H1 (cell line): ENCODE data around the gene TMEM258. TPM values are rescaled to one million over a fixed set of nuclear protein-coding genes. Genes with fewer than 3 reads are reported as not detected.

Experiments
- BACH1 ChIP-seq: IDR thresholded peaks from 2 replicates; pipeline ENCODE4 v1.6.1; 2012; ENCODE audit warnings: low read length, improper control_type of control experiment
- BRCA1 ChIP-seq: IDR thresholded peaks from 2 replicates; pipeline ENCODE4 v1.6.1; 2012; ENCODE audit warnings: low read depth, low read length, improper control_type of control experiment
- CBX5 ChIP-seq: fragments of 300-800, 300-1000 bp; sonication (generic); IDR thresholded peaks from 2 replicates; pipeline ENCODE4 v1.7.1; 2016; ENCODE audit warnings: antibody characterized with exemption, low read length, low read depth
- CHD1 ChIP-seq: IDR thresholded peaks from 2 replicates; pipeline ENCODE4 v1.6.1; 2012; ENCODE audit warnings: low read depth, low read length, improper control_type of control experiment
- CHD2 ChIP-seq: IDR thresholded peaks from 2 replicates; pipeline ENCODE4 v1.6.1; 2012; ENCODE audit warnings: low read length, improper control_type of control experiment
- EP300 ChIP-seq, 2 experiments: IDR thresholded peaks; 1 replicate in 1 of 2; 2 replicates in 1 of 2; pipeline ENCODE4 v1.6.1; 2011 to 2012; ENCODE audit warnings: low read depth in 2 of 2, low read length in 2 of 2, mild to moderate bottlenecking in 2 of 2, borderline replicate concordance in 1 of 2, inconsistent platforms in 1 of 2, moderate library complexity in 1 of 2
- HDAC6 ChIP-seq: IDR thresholded peaks from one replicate; pipeline ENCODE4 v1.7.1; 2012; ENCODE audit warnings: low read depth, mild to moderate bottlenecking, inconsistent platforms, low read length, moderate library complexity
- POLR2AphosphoS5 ChIP-seq: IDR thresholded peaks from 2 replicates; pipeline ENCODE4 v1.6.1; 2011; ENCODE audit warnings: low read depth, low read length
- SIX5 ChIP-seq: IDR thresholded peaks from 2 replicates; pipeline ENCODE4 v1.6.1; 2011; ENCODE audit warnings: mild to moderate bottlenecking, low read depth, low read length
- polyA plus RNA-seq, 7 experiments: library from polyadenylated mRNA; depleted of rRNA in 3 of 7; stranded (reverse) in 5 of 7; unstranded in 2 of 7; fragments of >200 nt in 5 of 7; fragments of 200-250 nt in 2 of 7; gene quantifications; 1 replicate in 5 of 7; 2 replicates in 1 of 7; 4 replicates in 1 of 7; pipeline versions ENCODE4 v1.2.1 to v1.2.3, GENCODE V29; 2011 to 2013; ENCODE audit warnings: missing spikeins in 2 of 7, mixed read lengths in 2 of 7
- total RNA-seq: library from RNA; stranded (reverse); fragmentation: NEBNext Ultra II Directional; extraction: Animal tissue kit (Norgen Biotek cat#: 25700); gene quantifications from 2 replicates; pipeline ENCODE4 v1.2.1, GENCODE V29; 2021

The TMEM258 gene
- total and polyA plus RNA-seq, 2 of the 8 experiments (the other 6 are each of a cell fraction or from before 2014, with no cell fraction given): 186 to 759 TPM

DNA sequence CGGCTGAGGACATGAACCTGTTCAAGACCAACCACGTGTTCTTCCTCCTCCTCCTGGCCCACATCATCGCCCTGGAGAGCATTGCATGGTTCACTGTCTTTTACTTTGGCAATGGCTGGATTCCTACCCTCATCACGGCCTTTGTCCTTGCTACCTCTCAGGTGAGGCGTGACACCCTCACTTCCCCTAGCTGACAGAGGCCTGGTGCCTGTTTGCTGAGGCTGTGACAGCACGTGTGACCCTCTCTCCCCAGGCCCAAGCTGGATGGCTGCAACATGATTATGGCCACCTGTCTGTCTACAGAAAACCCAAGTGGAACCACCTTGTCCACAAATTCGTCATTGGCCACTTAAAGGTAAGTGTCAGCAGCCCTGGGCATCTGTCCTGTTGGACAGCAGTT is 48.0 kb upstream of the TMEM258 start (continued):
- TF ChIP-seq EP300 (IDR thresholded peaks at IDR 0.05; ENCODE audit: borderline replicate concordance in 1 of 2, low read depth in 2 of 2, low read length in 2 of 2): no peak
- TF ChIP-seq CHD1: no peak
- no peak for TF ChIP-seq CBX5
- TF ChIP-seq BRCA1: no peak
- TF ChIP-seq BACH1: no peak
- no peak for TF ChIP-seq POLR2AphosphoS5
- no peak for TF ChIP-seq SIX5
- TF ChIP-seq HDAC6: no peak
- no peak for TF ChIP-seq CHD2
